Right lobe of liver (tissue), 6 donors: Measurements from ENCODE around the gene SHBG. TPM values are rescaled to one million over a fixed set of nuclear protein-coding genes. Genes with fewer than 3 reads are reported as not detected.

ENCODE experiments used
- ATAC-seq, 4 donors: fragments of 200-7000 bp; cut with Tn5 transposase; one replicate each; pipeline ENCODE4 v1.9.1; 2020; ENCODE audit warnings: mild to moderate bottlenecking in 4 of 4, moderate library complexity in 4 of 4
- DNase-seq, 3 donors: peaks; one replicate each; pipeline ENCODE4 v3.0.0-alpha.2; 2020
- H3K27ac ChIP-seq, 3 donors: fragments of 200-600 bp; one replicate each; pipeline ENCODE4 v1.8.0; 2022
- H3K27me3 ChIP-seq, 2 donors: fragments of 200-600 bp; one replicate each; pipeline ENCODE4 v1.8.0; 2022
- H3K36me3 ChIP-seq, 4 donors: fragments of 200-600 bp; sonication (generic) in 1 of 4; one replicate each; pipeline versions ENCODE4 v1.5.1 to v1.8.0; 2017 to 2022; ENCODE audit warnings: control low read depth in 1 of 4
- H3K4me1 ChIP-seq, 4 donors: fragments of 200-600 bp; sonication (generic) in 1 of 4; one replicate each; pipeline versions ENCODE4 v1.5.1 to v1.8.0; 2017 to 2022; ENCODE audit warnings: control low read depth in 1 of 4
- H3K4me3 ChIP-seq, 3 donors: fragments of 200-600 bp; one replicate each; pipeline ENCODE4 v1.8.0; 2022
- H3K9me3 ChIP-seq, 4 donors: fragments of 200-600 bp; sonication (generic) in 1 of 4; one replicate each; pipeline versions ENCODE4 v1.5.1 to v1.8.0; 2017 to 2022; ENCODE audit warnings: control low read depth in 1 of 4
- POLR2A ChIP-seq: fragments of 450-650 bp; IDR thresholded peaks from one replicate; pipeline ENCODE4 v1.6.1; 2017; ENCODE audit warnings: antibody characterized with exemption, mild to moderate bottlenecking
- WGBS: methylation state at CpG from one replicate; pipeline ENCODE4 v1.1.6; 2018; ENCODE audit warnings: low coverage, low lambda C conversion rate; ENCODE audit not compliant: insufficient coverage; ENCODE audit errors: missing lambda C conversion rate; 5-methylcytosine and 5-hydroxymethylcytosine counted together
- intact Hi-C, 2 donors: fragments of 100-400 bp; cut with DNase I; formaldehyde crosslinking; loops; one replicate each; pipeline versions ENCODE4 v1.11.2 to v1.14.1; 2022
- total RNA-seq, 6 experiments: library from RNA; depleted of rRNA in 2 of 6; stranded (reverse); fragments of >200 nt in 2 of 6; fragmentation: NEBNext Ultra II Directional in 3 of 6; extraction: Animal tissue kit (Norgen Biotek cat#: 25700) in 3 of 6; gene quantifications; one replicate each; pipeline versions ENCODE4 v1.1.0 to v1.2.4, GENCODE V29; 2016 to 2023
- TF ChIP-seq, protein P1 (sequence below), 4 donors: fragments of 200-600 bp in 3 of 4; fragments of 450-650 bp in 1 of 4; IDR thresholded peaks; one replicate each; pipeline versions ENCODE4 v1.5.1 to v1.8.0; 2016 to 2022; ENCODE audit warnings: antibody characterized with exemption in 4 of 4, mild to moderate bottlenecking in 2 of 4
- donor health status: DM: no; HTN: yes; CAD: no.
- donor health status: DM: no; HTN: no; CAD: no.
- donor health status: DM: no; HTN: no; CAD: no.
- donor health status: DM: no; HTN: yes; CAD: no.
- donor health status: DM: no; HTN: yes; CAD: no.

SHBG gene
- total RNA-seq, 6 experiments from 2014 or later, result 2.4 to 70.2 (median 15.4) TPM

DNA sequence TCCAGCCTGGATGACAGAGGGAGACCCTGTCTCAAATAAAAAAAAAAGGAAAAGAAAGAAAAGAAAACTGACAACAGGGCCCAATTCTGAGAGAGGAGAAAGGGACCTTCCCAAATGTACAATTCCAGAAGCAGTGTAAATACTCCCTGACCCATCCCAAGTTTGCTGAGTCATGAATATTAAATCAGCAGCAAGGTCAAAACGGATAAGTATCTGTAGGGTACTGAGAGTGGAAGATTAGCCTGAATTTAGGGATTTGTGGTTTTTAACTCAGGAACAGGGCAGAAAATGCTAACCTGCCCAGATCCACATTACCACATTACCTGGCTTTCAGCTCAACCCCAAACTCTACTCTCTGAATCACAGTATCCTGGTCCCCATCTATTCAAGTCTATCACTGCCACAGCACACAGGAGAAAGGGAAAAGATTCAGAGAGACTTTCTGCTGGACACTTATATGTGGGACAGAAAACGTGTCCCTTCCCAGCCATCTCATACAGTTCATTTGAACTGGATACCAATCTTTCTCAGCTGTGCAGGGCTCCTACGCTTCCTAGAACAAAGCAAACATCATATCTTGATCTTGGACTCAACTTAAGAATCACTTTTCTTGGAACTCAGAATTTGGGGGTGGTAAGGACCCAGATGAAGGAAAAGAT lies 18.2 kb upstream of the SHBG start:
- no peaks in the 10 kb centered on the region for H3K36me3 ChIP-seq
- TF ChIP-seq, protein P1, sequence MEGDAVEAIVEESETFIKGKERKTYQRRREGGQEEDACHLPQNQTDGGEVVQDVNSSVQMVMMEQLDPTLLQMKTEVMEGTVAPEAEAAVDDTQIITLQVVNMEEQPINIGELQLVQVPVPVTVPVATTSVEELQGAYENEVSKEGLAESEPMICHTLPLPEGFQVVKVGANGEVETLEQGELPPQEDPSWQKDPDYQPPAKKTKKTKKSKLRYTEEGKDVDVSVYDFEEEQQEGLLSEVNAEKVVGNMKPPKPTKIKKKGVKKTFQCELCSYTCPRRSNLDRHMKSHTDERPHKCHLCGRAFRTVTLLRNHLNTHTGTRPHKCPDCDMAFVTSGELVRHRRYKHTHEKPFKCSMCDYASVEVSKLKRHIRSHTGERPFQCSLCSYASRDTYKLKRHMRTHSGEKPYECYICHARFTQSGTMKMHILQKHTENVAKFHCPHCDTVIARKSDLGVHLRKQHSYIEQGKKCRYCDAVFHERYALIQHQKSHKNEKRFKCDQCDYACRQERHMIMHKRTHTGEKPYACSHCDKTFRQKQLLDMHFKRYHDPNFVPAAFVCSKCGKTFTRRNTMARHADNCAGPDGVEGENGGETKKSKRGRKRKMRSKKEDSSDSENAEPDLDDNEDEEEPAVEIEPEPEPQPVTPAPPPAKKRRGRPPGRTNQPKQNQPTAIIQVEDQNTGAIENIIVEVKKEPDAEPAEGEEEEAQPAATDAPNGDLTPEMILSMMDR (IDR thresholded peaks at IDR 0.05), result no peak
- TF ChIP-seq POLR2A, result no peak
- H3K27me3 ChIP-seq, result no peaks in the 10 kb centered on the region
- peak overlapping the region in 1 of 3 donors; percentile 26 for H3K27ac ChIP-seq
- no peak for DNase-seq
- peak overlapping the region in 1 of 3 donors; percentile 1 for H3K4me3 ChIP-seq
- intact Hi-C loops, result no loop called here
- H3K9me3 ChIP-seq, result no peaks in the 10 kb centered on the region
- no peak for ATAC-seq
- peaks cover 0 to 36% (median 9%) of the 10 kb centered on the region in 4 donors for H3K4me1 ChIP-seq
- 35% methylated on average over 3 of the region's 3 CpGs for WGBS

DNA sequence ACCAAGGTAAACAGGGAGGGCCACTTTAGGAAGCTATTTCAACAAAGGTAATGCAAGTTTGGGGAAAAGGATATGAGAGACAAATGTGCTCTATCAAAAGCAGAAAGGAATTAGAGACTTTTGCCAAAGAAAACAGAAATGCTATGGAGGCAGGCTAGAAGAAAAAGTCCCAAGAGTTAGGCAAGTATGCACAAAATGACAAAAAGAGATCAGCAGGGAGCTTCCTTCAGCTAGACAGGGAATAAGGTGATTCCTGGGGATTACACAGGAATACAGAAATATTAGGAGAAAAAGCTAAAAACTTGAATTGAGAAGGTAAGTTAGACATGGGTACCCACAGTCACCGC lies 17.7 kb upstream of the SHBG start:
- no peak for DNase-seq
- WGBS, result 86% methylated on average over 1 of the region's 1 CpG
- ATAC-seq, result no peak
- Histone ChIP-seq H3K36me3 (no peaks in the 10 kb centered on the region), H3K4me3 (peak overlapping the region in 1 of 3 donors; percentile 1), H3K27me3 (no peaks in the 10 kb centered on the region), H3K27ac (peak overlapping the region in 1 of 3 donors; percentile 26), H3K9me3 (no peaks in the 10 kb centered on the region), H3K4me1 (peaks cover 0 to 36% (median 9%) of the 10 kb centered on the region in 4 donors)
- no peak for TF ChIP-seq POLR2A
- TF ChIP-seq, protein P1 (IDR thresholded peaks at IDR 0.05), result no peak
- intact Hi-C loops, result no loop called here

DNA sequence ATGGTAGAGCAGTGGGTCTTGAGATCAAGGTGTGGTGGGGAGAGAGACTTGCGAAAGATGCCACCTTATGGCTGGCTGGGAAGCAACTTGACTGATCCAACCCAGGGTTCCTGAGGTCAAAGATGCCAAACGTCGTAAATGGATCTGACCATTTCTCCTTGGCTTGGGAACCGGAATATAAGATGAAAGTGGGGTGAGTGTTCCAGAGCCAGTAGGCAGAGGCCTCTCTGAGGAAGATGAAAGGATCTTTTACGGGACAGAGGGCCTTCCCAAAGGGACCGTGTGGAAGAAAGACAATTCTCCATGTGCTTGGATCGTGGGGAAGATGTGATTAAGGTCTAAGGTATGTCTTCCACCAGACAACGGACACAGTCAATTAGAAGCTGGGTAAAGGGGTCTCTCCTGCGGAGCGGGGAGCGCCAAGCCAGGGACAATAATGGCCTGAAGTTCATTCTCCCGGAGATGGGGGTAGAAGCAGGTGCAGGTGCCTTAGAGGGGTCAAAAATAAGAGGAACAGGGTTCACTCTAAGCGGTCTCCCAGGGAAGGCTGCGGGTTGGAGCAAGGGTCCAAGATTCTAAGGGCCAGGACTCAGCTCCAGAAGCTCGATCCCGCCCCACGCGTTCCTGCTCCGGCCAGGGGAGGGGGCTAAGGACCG lies 16.0 kb upstream of the SHBG start:
- no peak for DNase-seq
- peak overlapping the region; percentile 61 to 83 (median 76) for H3K4me3 ChIP-seq
- H3K9me3 ChIP-seq, result no peaks in the 10 kb centered on the region
- H3K27me3 ChIP-seq, result no peaks in the 10 kb centered on the region
- peak overlapping the region; percentile 55 to 85 (median 82) for H3K27ac ChIP-seq
- 3% methylated on average over 13 of the region's 20 CpGs for WGBS
- H3K4me1 ChIP-seq, result peaks cover 0 to 36% (median 9%) of the 10 kb centered on the region in 4 donors
- ATAC-seq, result no peak
- intact Hi-C loops, result no loop called here
- H3K36me3 ChIP-seq, result no peaks in the 10 kb centered on the region
- TF ChIP-seq POLR2A, result no peak
- TF ChIP-seq, protein P1 (IDR thresholded peaks at IDR 0.05), result no peak

DNA sequence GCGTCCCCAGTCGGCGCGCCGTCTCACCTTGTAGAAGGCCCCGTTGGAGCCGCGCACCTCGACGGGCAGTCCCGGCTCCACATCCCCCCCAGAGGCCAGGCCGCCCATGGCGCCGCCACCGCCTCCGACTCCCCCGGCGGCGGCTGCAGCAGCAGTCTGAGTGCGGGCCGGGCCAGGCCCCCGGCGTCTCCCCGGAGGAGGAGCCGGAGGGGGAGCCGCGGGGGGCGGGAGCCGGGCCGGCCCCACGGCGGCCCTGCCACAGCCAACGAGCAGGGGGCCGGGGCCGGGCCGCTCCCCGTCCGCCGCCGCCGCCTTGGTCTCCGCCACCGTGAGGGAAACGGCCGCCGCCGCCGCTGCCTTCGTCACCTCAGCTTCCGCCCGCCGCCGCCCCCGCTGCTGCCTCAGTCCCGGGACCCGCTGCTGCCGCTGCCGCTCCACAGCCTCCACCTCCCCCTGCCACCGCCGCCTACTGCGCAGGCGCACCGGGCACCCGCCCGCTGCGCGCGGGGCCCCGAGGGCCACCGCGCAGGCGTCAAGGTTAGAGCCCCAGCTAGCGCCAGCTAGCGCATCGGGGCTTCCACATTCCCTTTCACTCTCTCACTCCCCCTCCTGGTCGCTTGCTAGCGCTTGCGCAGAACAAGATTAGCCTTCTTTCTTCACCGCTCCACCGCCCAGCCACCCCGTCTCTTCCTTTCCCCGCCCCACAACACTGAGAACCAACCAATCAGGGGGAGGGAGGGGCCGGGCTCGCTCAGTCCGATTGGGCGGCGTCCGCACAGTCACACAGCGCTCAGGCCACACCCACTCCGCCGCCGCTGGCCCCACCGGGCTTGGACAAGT lies 15.3 kb upstream of the SHBG start, which contains the start of gene FXR2:
Gene FXR2, minus strand, starts transcription at position 473 of the 840 bp plus-strand sequence. Its CDS starts 365 bp downstream, at position 108.
- TF ChIP-seq, protein P1 (IDR thresholded peaks at IDR 0.05), result peak; percentile 52 to 64 (median 58)
- TF ChIP-seq POLR2A, result peak; percentile 87
- peak; percentile 96 to 99 (median 97) for ATAC-seq
- intact Hi-C loops, result no loop called here
- DNase-seq, result peak; percentile 100
- Histone ChIP-seq H3K4me1 (peaks cover 0 to 36% (median 9%) of the 10 kb centered on the region in 4 donors), H3K27ac (peak within 1 kb of the TSS; percentile 55 to 88 (median 82)), H3K9me3 (no peaks in the 10 kb centered on the region), H3K4me3 (peak within 1 kb of the TSS; percentile 61 to 83 (median 76)), H3K27me3 (no peaks in the 10 kb centered on the region), H3K36me3 (no peaks in the 10 kb centered on the region)
- WGBS, result under 1% methylated on average over 39 of the region's 93 CpGs
